ENCODE data around the gene PKN2.
A peak's percentile ranks its signal among the peaks of the same experiment; 100 is the strongest.
"Not testable (repeated sequence)": the region's sequence is repeated elsewhere in the genome, so short reads cannot be mapped to it uniquely, and the experiment has no call there.

Gene PKN2

GRCh38 chr1:88812366-88812765 lies 128.3 kb downstream of the PKN2 start:
- H3K27me3 ChIP-seq (ENCODE audit: insufficient read depth, low read length) = no peaks in the 10 kb centered on the region
- H3K27ac ChIP-seq (ENCODE audit: low read depth, low read length) = no peak overlapping the region
- H3K4me3 ChIP-seq (ENCODE audit: low read depth, low read length) = no peak overlapping the region
- H3K4me1 ChIP-seq (ENCODE audit: control insufficient read depth, insufficient read depth, low read length, unreplicated experiment) = no peaks in the 10 kb centered on the region
- H2AFZ ChIP-seq (ENCODE audit: low read length, unreplicated experiment) = no peak overlapping the region
- H3K79me2 ChIP-seq (ENCODE audit: control insufficient read depth, insufficient read depth, low read length, unreplicated experiment) = no peaks in the 10 kb centered on the region
- peaks cover 3% of the 10 kb centered on the region; the same call in 1 of the 2 replicates for H3K36me3 ChIP-seq (ENCODE audit: insufficient read depth, low read length)

- H3K27me3 ChIP-seq (ENCODE audit: insufficient read depth, low read length) = no peaks in the 10 kb centered on the region
- no peak overlapping the region for H3K27ac ChIP-seq (ENCODE audit: low read depth, low read length)
- H3K36me3 ChIP-seq (ENCODE audit: insufficient read depth, low read length) = peaks cover 3% of the 10 kb centered on the region; the same call in 1 of the 2 replicates
- H2AFZ ChIP-seq (ENCODE audit: low read length, unreplicated experiment) = no peak overlapping the region
- H3K4me3 ChIP-seq (ENCODE audit: low read depth, low read length) = no peak overlapping the region
- H3K4me1 ChIP-seq (ENCODE audit: control insufficient read depth, insufficient read depth, low read length, unreplicated experiment) = no peaks in the 10 kb centered on the region
- no peaks in the 10 kb centered on the region for H3K79me2 ChIP-seq (ENCODE audit: control insufficient read depth, insufficient read depth, low read length, unreplicated experiment)
These were observed 129.4 kb downstream of the PKN2 start for GRCh38 chr1:88813471-88813870.

- H3K27me3 ChIP-seq (ENCODE audit: insufficient read depth, low read length); H3K27ac ChIP-seq (ENCODE audit: low read depth, low read length); H3K4me1 ChIP-seq (ENCODE audit: control insufficient read depth, insufficient read depth, low read length, unreplicated experiment); H3K79me2 ChIP-seq (ENCODE audit: control insufficient read depth, insufficient read depth, low read length, unreplicated experiment); H3K4me3 ChIP-seq (ENCODE audit: low read depth, low read length); H2AFZ ChIP-seq (ENCODE audit: low read length, unreplicated experiment); H3K36me3 ChIP-seq (ENCODE audit: insufficient read depth, low read length): not testable (repeated sequence)
These were observed 135.6 kb downstream of the PKN2 start for GRCh38 chr1:88819642-88820041.

GRCh38 chr1:88825721-88826120 lies 141.6 kb downstream of the PKN2 start:
- Histone ChIP-seq H3K27me3 (ENCODE audit: insufficient read depth, low read length) (no peaks in the 10 kb centered on the region), H3K4me1 (ENCODE audit: control insufficient read depth, insufficient read depth, low read length, unreplicated experiment) (no peaks in the 10 kb centered on the region), H2AFZ (ENCODE audit: low read length, unreplicated experiment) (no peak overlapping the region), H3K36me3 (ENCODE audit: insufficient read depth, low read length) (peaks cover 9% of the 10 kb centered on the region; the same call in 1 of the 2 replicates), H3K79me2 (ENCODE audit: control insufficient read depth, insufficient read depth, low read length, unreplicated experiment) (no peaks in the 10 kb centered on the region), H3K27ac (ENCODE audit: low read depth, low read length) (no peak overlapping the region), H3K4me3 (ENCODE audit: low read depth, low read length) (no peak overlapping the region)

- no peaks in the 10 kb centered on the region for H3K27me3 ChIP-seq (ENCODE audit: insufficient read depth, low read length)
- H3K27ac ChIP-seq (ENCODE audit: low read depth, low read length) = no peak overlapping the region
- no peak overlapping the region for H3K4me3 ChIP-seq (ENCODE audit: low read depth, low read length)
- no peaks in the 10 kb centered on the region for H3K36me3 ChIP-seq (ENCODE audit: insufficient read depth, low read length)
- H3K79me2 ChIP-seq (ENCODE audit: control insufficient read depth, insufficient read depth, low read length, unreplicated experiment) = no peaks in the 10 kb centered on the region
- no peak overlapping the region for H2AFZ ChIP-seq (ENCODE audit: low read length, unreplicated experiment)
- H3K4me1 ChIP-seq (ENCODE audit: control insufficient read depth, insufficient read depth, low read length, unreplicated experiment) = no peaks in the 10 kb centered on the region
These were observed 163.6 kb downstream of the PKN2 start for GRCh38 chr1:88847643-88848042.

- Histone ChIP-seq H3K27me3 (ENCODE audit: insufficient read depth, low read length) (no peaks in the 10 kb centered on the region), H3K4me1 (ENCODE audit: control insufficient read depth, insufficient read depth, low read length, unreplicated experiment) (peaks cover 3% of the 10 kb centered on the region), H3K79me2 (ENCODE audit: control insufficient read depth, insufficient read depth, low read length, unreplicated experiment) (no peaks in the 10 kb centered on the region), H3K4me3 (ENCODE audit: low read depth, low read length) (no peak overlapping the region), H2AFZ (ENCODE audit: low read length, unreplicated experiment) (no peak overlapping the region), H3K36me3 (ENCODE audit: insufficient read depth, low read length) (peaks cover 4% of the 10 kb centered on the region; the same call in 1 of the 2 replicates), H3K27ac (ENCODE audit: low read depth, low read length) (no peak overlapping the region)
These were observed 167.4 kb downstream of the PKN2 start for GRCh38 chr1:88851303-88852063.

GRCh38 chr1:88867743-88868521 lies 183.9 kb downstream of the PKN2 start:
- Histone ChIP-seq H2AFZ (ENCODE audit: low read length, unreplicated experiment) (no peak overlapping the region), H3K4me1 (ENCODE audit: control insufficient read depth, insufficient read depth, low read length, unreplicated experiment) (peaks cover 7% of the 10 kb centered on the region), H3K36me3 (ENCODE audit: insufficient read depth, low read length) (no peaks in the 10 kb centered on the region), H3K27me3 (ENCODE audit: insufficient read depth, low read length) (no peaks in the 10 kb centered on the region), H3K4me3 (ENCODE audit: low read depth, low read length) (no peak overlapping the region), H3K79me2 (ENCODE audit: control insufficient read depth, insufficient read depth, low read length, unreplicated experiment) (peaks cover 59% of the 10 kb centered on the region), H3K27ac (ENCODE audit: low read depth, low read length) (peak overlapping the region; percentile 27)

GRCh38 chr1:88869644-88870043 lies 185.6 kb downstream of the PKN2 start:
- H2AFZ ChIP-seq (ENCODE audit: low read length, unreplicated experiment); H3K27ac ChIP-seq (ENCODE audit: low read depth, low read length); H3K27me3 ChIP-seq (ENCODE audit: insufficient read depth, low read length); H3K36me3 ChIP-seq (ENCODE audit: insufficient read depth, low read length); H3K4me3 ChIP-seq (ENCODE audit: low read depth, low read length); H3K4me1 ChIP-seq (ENCODE audit: control insufficient read depth, insufficient read depth, low read length, unreplicated experiment): not testable (repeated sequence)
- H3K79me2 ChIP-seq (ENCODE audit: control insufficient read depth, insufficient read depth, low read length, unreplicated experiment) = peaks cover 59% of the 10 kb centered on the region

GRCh38 chr1:88873737-88874349 lies 189.8 kb downstream of the PKN2 start:
- no peaks in the 10 kb centered on the region for H3K27me3 ChIP-seq (ENCODE audit: insufficient read depth, low read length)
- no peaks in the 10 kb centered on the region for H3K36me3 ChIP-seq (ENCODE audit: insufficient read depth, low read length)
- H2AFZ ChIP-seq (ENCODE audit: low read length, unreplicated experiment) = no peak overlapping the region
- H3K27ac ChIP-seq (ENCODE audit: low read depth, low read length) = no peak overlapping the region
- H3K4me3 ChIP-seq (ENCODE audit: low read depth, low read length) = no peak overlapping the region
- H3K4me1 ChIP-seq (ENCODE audit: control insufficient read depth, insufficient read depth, low read length, unreplicated experiment) = no peaks in the 10 kb centered on the region
- H3K79me2 ChIP-seq (ENCODE audit: control insufficient read depth, insufficient read depth, low read length, unreplicated experiment) = peaks cover 48% of the 10 kb centered on the region

- Histone ChIP-seq H3K27me3 (ENCODE audit: insufficient read depth, low read length) (no peaks in the 10 kb centered on the region), H3K4me3 (ENCODE audit: low read depth, low read length) (no peak overlapping the region), H3K36me3 (ENCODE audit: insufficient read depth, low read length) (no peaks in the 10 kb centered on the region), H2AFZ (ENCODE audit: low read length, unreplicated experiment) (no peak overlapping the region), H3K4me1 (ENCODE audit: control insufficient read depth, insufficient read depth, low read length, unreplicated experiment) (no peaks in the 10 kb centered on the region), H3K79me2 (ENCODE audit: control insufficient read depth, insufficient read depth, low read length, unreplicated experiment) (peaks cover 40% of the 10 kb centered on the region), H3K27ac (ENCODE audit: low read depth, low read length) (no peak overlapping the region)
These were observed 191.5 kb downstream of the PKN2 start for GRCh38 chr1:88875595-88875994.
